Measurements from ENCODE around the gene RPL10L.

GRCh38 chr14:46653031-46653755 lies 1.6 kb upstream of the RPL10L start:
- no peak for TF ChIP-seq POLR2A (IDR thresholded peaks at IDR 0.05)
- TF ChIP-seq, protein P1, sequence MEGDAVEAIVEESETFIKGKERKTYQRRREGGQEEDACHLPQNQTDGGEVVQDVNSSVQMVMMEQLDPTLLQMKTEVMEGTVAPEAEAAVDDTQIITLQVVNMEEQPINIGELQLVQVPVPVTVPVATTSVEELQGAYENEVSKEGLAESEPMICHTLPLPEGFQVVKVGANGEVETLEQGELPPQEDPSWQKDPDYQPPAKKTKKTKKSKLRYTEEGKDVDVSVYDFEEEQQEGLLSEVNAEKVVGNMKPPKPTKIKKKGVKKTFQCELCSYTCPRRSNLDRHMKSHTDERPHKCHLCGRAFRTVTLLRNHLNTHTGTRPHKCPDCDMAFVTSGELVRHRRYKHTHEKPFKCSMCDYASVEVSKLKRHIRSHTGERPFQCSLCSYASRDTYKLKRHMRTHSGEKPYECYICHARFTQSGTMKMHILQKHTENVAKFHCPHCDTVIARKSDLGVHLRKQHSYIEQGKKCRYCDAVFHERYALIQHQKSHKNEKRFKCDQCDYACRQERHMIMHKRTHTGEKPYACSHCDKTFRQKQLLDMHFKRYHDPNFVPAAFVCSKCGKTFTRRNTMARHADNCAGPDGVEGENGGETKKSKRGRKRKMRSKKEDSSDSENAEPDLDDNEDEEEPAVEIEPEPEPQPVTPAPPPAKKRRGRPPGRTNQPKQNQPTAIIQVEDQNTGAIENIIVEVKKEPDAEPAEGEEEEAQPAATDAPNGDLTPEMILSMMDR (IDR thresholded peaks at IDR 0.05) = no peak
